Gastroesophageal sphincter (tissue), 3 donors: ENCODE results near the gene TAF1B.

Experiments used
- CTCF ChIP-seq, 4 experiments: fragments of 200-600 bp in 2 of 4; fragments of 450-650 bp in 2 of 4; sonication (generic) in 1 of 4; IDR thresholded peaks; one replicate each; pipeline ENCODE4 v1.5.1; 2017 to 2019; ENCODE audit warnings: antibody characterized with exemption in 4 of 4, mild to moderate bottlenecking in 2 of 4, moderate library complexity in 2 of 4
- EP300 ChIP-seq: sonication (generic); formaldehyde crosslinking; IDR thresholded peaks from one replicate; pipeline ENCODE4 v1.6.1; 2017; ENCODE audit warnings: antibody characterized with exemption, mild to moderate bottlenecking
- POLR2A ChIP-seq, 2 donors: fragments of 450-650 bp; IDR thresholded peaks; one replicate each; pipeline ENCODE4 v1.6.1; 2017; ENCODE audit warnings: antibody characterized with exemption in 2 of 2, mild to moderate bottlenecking in 2 of 2, moderate library complexity in 1 of 2
- POLR2AphosphoS5 ChIP-seq: sonication (generic); formaldehyde crosslinking; IDR thresholded peaks from one replicate; pipeline ENCODE4 v1.6.1; 2017; ENCODE audit warnings: antibody characterized with exemption

- TF ChIP-seq CTCF (IDR thresholded peaks at IDR 0.05) (no peak), POLR2A (IDR thresholded peaks at IDR 0.05) (no peak), EP300 (no peak), POLR2AphosphoS5 (peak; percentile 86)
Measured at GRCh38 chr2:9975328-9975727, 132.1 kb downstream of the TAF1B start.
